Measurements from ENCODE around the gene LRRC47. TPM values are rescaled to one million over a fixed set of nuclear protein-coding genes. Genes with fewer than 3 reads are reported as not detected.

The LRRC47 gene
- total RNA-seq, 4 donors from 2014 or later = 19.0 to 44.7 (median 37.4) TPM

GRCh38 chr1:3732434-3733093, 63.7 kb downstream of the LRRC47 start:
- Histone ChIP-seq H3K27ac (no peak overlapping the region), H3K27me3 (no peaks in the 10 kb centered on the region)
- no peak for DNase-seq

GRCh38 chr1:3731583-3732433, 64.5 kb downstream of the LRRC47 start:
- Histone ChIP-seq H3K36me3 (no peaks in the 10 kb centered on the region), H3K27me3 (no peaks in the 10 kb centered on the region), H3K4me3 (no peak overlapping the region), H3K9me3 (no peaks in the 10 kb centered on the region), H3K4me1 (no peaks in the 10 kb centered on the region), H3K27ac (no peak overlapping the region)
- intact Hi-C loops (cut with DNase I; ENCODE audit: low total_unique reads) = no loop called here
- TF ChIP-seq POLR2A (IDR thresholded peaks at IDR 0.05) (no peak), CTCF (IDR thresholded peaks at IDR 0.05) (no peak)
- no peak for DNase-seq

More at GRCh38 chr1:3732434-3733093, 63.7 kb downstream of the LRRC47 start:
- H3K4me1 ChIP-seq = no peaks in the 10 kb centered on the region
- H3K4me3 ChIP-seq = no peak overlapping the region
- H3K9me3 ChIP-seq = no peaks in the 10 kb centered on the region
- intact Hi-C loops (cut with DNase I; ENCODE audit: low total_unique reads) = no loop called here
- no peaks in the 10 kb centered on the region for H3K36me3 ChIP-seq
- no peak for TF ChIP-seq POLR2A (IDR thresholded peaks at IDR 0.05)
- TF ChIP-seq CTCF (IDR thresholded peaks at IDR 0.05) = no peak

GRCh38 chr1:3730543-3731247, 65.6 kb downstream of the LRRC47 start:
- no peak overlapping the region for H3K27ac ChIP-seq
- H3K9me3 ChIP-seq = no peaks in the 10 kb centered on the region
- intact Hi-C loops (cut with DNase I; ENCODE audit: low total_unique reads) = no loop called here
- no peaks in the 10 kb centered on the region for H3K27me3 ChIP-seq
- DNase-seq = no peak
- H3K4me1 ChIP-seq = no peaks in the 10 kb centered on the region
- no peak overlapping the region for H3K4me3 ChIP-seq
- TF ChIP-seq POLR2A (IDR thresholded peaks at IDR 0.05) (no peak), CTCF (IDR thresholded peaks at IDR 0.05) (no peak)
- H3K36me3 ChIP-seq = no peaks in the 10 kb centered on the region

- DNase-seq = no peak
- intact Hi-C loops (cut with DNase I; ENCODE audit: low total_unique reads) = no loop called here
- Histone ChIP-seq H3K4me3 (no peak overlapping the region), H3K4me1 (no peaks in the 10 kb centered on the region), H3K9me3 (no peaks in the 10 kb centered on the region), H3K36me3 (no peaks in the 10 kb centered on the region), H3K27me3 (no peaks in the 10 kb centered on the region), H3K27ac (no peak overlapping the region)
- no peak for TF ChIP-seq POLR2A (IDR thresholded peaks at IDR 0.05)
- no peak for TF ChIP-seq CTCF (IDR thresholded peaks at IDR 0.05)
These were observed 66.4 kb downstream of the LRRC47 start for GRCh38 chr1:3729594-3730542.

Small RNAs within 50 kb of the gene (small RNA-seq; reads per million reads assigned to genes)
- gene RF02197 (not detected), gene RN7SL574P (not detected)

Other genes starting within 250 kb of the LRRC47 start
- gene MEGF6, start 185.0 kb downstream of the LRRC47 start, total RNA-seq = 10 to 100 TPM in 3 of 4 donors, under 1 TPM in 1; 0.88 to 69.0 (median 36.9) TPM
- 10 to 100 TPM; 18.7 to 43.4 (median 29.6) TPM for gene TPRG1L, start 171.5 kb downstream of the LRRC47 start, total RNA-seq
- 10 to 100 TPM in 3 of 4 donors, 1 to 10 TPM in 1; 4.6 to 31.7 (median 25.0) TPM for gene WRAP73, start 146.4 kb downstream of the LRRC47 start, total RNA-seq
- gene TP73, start 144.0 kb downstream of the LRRC47 start, total RNA-seq = under 1 TPM in 2 of 4 donors, not detected in 2; 0.30 to 0.76 TPM
- not detected for gene CCDC27, start 44.0 kb downstream of the LRRC47 start, total RNA-seq
- 10 to 100 TPM in 1 of 4 donors, 1 to 10 TPM in 1, not detected in 2; 4.4 to 15.4 TPM for gene SMIM1, start 23.7 kb downstream of the LRRC47 start, total RNA-seq
- gene CEP104, start 60.7 kb upstream of the LRRC47 start, total RNA-seq = 10 to 100 TPM; 10.5 to 43.2 (median 22.1) TPM
- 10 to 100 TPM in 2 of 4 donors, 1 to 10 TPM in 1, under 1 TPM in 1; 0.51 to 17.9 (median 9.3) TPM for gene DFFB, start 61.0 kb upstream of the LRRC47 start, total RNA-seq
- gene C1orf174, start 103.8 kb upstream of the LRRC47 start, total RNA-seq = 10 to 100 TPM in 2 of 4 donors, 1 to 10 TPM in 2; 6.4 to 41.9 (median 17.5) TPM

All from uterus (tissue), 4 donors.